ENCODE measurements around the gene C15orf62.

DNA sequence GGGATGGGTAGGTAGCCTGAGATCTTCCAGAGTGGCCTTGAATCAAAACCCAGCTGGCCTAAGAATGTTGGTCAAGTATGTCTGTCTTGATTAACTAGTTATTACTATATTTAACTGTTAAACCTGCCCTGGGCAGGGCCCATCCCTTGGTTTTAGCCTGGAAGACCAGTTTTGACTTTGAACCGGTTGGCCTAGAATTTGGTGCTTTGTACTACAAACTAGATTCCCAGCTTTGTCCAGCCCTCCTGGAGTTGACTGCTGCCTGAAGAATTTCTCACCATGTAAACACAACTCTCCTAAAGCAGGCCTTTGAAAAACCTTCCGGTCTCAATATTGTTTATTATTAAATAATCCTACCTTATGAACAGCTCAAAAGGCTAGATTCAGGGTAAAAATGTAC, 16.0 kb downstream of the C15orf62 start:
- TF ChIP-seq, protein P1, sequence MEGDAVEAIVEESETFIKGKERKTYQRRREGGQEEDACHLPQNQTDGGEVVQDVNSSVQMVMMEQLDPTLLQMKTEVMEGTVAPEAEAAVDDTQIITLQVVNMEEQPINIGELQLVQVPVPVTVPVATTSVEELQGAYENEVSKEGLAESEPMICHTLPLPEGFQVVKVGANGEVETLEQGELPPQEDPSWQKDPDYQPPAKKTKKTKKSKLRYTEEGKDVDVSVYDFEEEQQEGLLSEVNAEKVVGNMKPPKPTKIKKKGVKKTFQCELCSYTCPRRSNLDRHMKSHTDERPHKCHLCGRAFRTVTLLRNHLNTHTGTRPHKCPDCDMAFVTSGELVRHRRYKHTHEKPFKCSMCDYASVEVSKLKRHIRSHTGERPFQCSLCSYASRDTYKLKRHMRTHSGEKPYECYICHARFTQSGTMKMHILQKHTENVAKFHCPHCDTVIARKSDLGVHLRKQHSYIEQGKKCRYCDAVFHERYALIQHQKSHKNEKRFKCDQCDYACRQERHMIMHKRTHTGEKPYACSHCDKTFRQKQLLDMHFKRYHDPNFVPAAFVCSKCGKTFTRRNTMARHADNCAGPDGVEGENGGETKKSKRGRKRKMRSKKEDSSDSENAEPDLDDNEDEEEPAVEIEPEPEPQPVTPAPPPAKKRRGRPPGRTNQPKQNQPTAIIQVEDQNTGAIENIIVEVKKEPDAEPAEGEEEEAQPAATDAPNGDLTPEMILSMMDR (IDR thresholded peaks at IDR 0.05), result no peak
- TF ChIP-seq POLR2A (IDR thresholded peaks at IDR 0.05), result no peak

Measured in adrenal gland (tissue), 5 donors.